Body of pancreas (tissue), 4 donors: Measurements from ENCODE around the gene DARS1. TPM values are rescaled to one million over a fixed set of nuclear protein-coding genes. Genes with fewer than 3 reads are reported as not detected.

Source experiments
- ATAC-seq: fragments of 150-250 bp; one replicate; pipeline ENCODE4 v1.9.1; 2016
- DNase-seq, 4 donors: peaks; one replicate each; pipeline ENCODE4 v3.0.0-alpha.2; 2019
- H3K27ac ChIP-seq, 4 donors: fragments of 200-600 bp; sonication (generic); 1 replicate in 3 of 4; 2 replicates in 1 of 4; pipeline versions ENCODE4 v1.5.1 to v1.6.1; 2016 to 2019; ENCODE audit warnings: mild to moderate bottlenecking in 1 of 4, mixed read lengths in 1 of 4, moderate library complexity in 1 of 4
- H3K27me3 ChIP-seq, 2 donors: fragments of 200-600 bp; sonication (generic); one replicate each; pipeline ENCODE4 v1.6.0; 2016; ENCODE audit warnings: mild to moderate bottlenecking in 1 of 2
- H3K36me3 ChIP-seq, 2 donors: fragments of 200-600 bp; sonication (generic); replicated peaks in 1 of 2; 2 replicates each; pipeline ENCODE4 v1.5.1; 2016; ENCODE audit warnings: low read depth in 2 of 2; ENCODE audit not compliant: insufficient read depth in 1 of 2
- H3K4me1 ChIP-seq: fragments of 200-600 bp; sonication (generic); one replicate; pipeline ENCODE4 v1.6.0; 2016
- H3K4me3 ChIP-seq, 2 donors: fragments of 200-600 bp; sonication (generic); 1 replicate in 1 of 2; 2 replicates in 1 of 2; pipeline ENCODE4 v1.5.1; 2016 to 2019
- H3K9me3 ChIP-seq, 3 donors: fragments of 200-600 bp; sonication (generic); 1 replicate in 2 of 3; 2 replicates in 1 of 3; pipeline ENCODE4 v1.5.1; 2016
- POLR2A ChIP-seq, 3 donors: fragments of 450-650 bp; IDR thresholded peaks; one replicate each; pipeline ENCODE4 v1.6.1; 2016; ENCODE audit warnings: antibody characterized with exemption in 3 of 3, mild to moderate bottlenecking in 2 of 3
- WGBS, 2 donors: methylation state at CpG; one replicate each; pipeline ENCODE4 v1.1.5; 2017; 5-methylcytosine and 5-hydroxymethylcytosine counted together
- intact Hi-C: fragments of 100-400 bp; cut with DNase I; formaldehyde crosslinking; loops from one replicate; pipeline ENCODE4 v1.15.1; 2023
- total RNA-seq, 2 donors: library from RNA; depleted of rRNA; stranded (reverse); fragments of >200 nt; gene quantifications; one replicate each; pipeline ENCODE4 v1.1.0, GENCODE V29; 2016
- TF ChIP-seq, protein P1 (sequence below), 7 experiments: fragments of 450-650 bp in 4 of 7; fragments of 200-600 bp in 3 of 7; sonication (generic) in 3 of 7; IDR thresholded peaks; one replicate each; pipeline ENCODE4 v1.5.1; 2016 to 2019; ENCODE audit warnings: antibody characterized with exemption in 7 of 7

The DARS1 gene
- total RNA-seq, 2 donors from 2014 or later, result 22.1 to 29.3 TPM

DNA sequence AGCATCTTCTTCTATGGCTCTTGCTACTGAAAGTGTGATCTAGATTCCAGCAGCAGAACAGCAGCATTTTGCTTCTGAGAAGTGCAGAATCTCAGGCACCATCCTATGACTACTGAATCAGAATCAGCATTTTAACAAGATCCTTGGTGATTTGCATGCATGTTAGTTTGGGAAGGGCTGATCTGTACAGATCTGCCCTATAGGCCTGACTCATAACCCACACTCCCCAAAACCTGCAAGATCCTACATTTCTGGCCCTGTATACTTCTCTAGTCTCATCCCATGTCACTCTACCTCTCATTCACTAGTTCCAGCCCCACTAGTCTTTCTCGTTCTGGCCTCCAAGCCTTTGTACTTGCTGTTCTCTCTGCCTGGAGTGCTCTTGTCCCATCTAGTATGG, 15.7 kb upstream of the DARS1 start:
- Histone ChIP-seq H3K27me3 (no peaks in the 10 kb centered on the region), H3K27ac (no peak overlapping the region), H3K4me3 (no peak overlapping the region), H3K9me3 (no peaks in the 10 kb centered on the region), H3K36me3 (no peaks in the 10 kb centered on the region), H3K4me1 (no peaks in the 10 kb centered on the region)
- TF ChIP-seq, protein P1, sequence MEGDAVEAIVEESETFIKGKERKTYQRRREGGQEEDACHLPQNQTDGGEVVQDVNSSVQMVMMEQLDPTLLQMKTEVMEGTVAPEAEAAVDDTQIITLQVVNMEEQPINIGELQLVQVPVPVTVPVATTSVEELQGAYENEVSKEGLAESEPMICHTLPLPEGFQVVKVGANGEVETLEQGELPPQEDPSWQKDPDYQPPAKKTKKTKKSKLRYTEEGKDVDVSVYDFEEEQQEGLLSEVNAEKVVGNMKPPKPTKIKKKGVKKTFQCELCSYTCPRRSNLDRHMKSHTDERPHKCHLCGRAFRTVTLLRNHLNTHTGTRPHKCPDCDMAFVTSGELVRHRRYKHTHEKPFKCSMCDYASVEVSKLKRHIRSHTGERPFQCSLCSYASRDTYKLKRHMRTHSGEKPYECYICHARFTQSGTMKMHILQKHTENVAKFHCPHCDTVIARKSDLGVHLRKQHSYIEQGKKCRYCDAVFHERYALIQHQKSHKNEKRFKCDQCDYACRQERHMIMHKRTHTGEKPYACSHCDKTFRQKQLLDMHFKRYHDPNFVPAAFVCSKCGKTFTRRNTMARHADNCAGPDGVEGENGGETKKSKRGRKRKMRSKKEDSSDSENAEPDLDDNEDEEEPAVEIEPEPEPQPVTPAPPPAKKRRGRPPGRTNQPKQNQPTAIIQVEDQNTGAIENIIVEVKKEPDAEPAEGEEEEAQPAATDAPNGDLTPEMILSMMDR (IDR thresholded peaks at IDR 0.05), result no peak
- TF ChIP-seq POLR2A (IDR thresholded peaks at IDR 0.05), result no peak
- no peak for ATAC-seq
- WGBS, 2 donors, result 86 to 91% methylated on average over 1 of the region's 1 CpG
- no peak for DNase-seq
- intact Hi-C loops, result no loop called here

DNA sequence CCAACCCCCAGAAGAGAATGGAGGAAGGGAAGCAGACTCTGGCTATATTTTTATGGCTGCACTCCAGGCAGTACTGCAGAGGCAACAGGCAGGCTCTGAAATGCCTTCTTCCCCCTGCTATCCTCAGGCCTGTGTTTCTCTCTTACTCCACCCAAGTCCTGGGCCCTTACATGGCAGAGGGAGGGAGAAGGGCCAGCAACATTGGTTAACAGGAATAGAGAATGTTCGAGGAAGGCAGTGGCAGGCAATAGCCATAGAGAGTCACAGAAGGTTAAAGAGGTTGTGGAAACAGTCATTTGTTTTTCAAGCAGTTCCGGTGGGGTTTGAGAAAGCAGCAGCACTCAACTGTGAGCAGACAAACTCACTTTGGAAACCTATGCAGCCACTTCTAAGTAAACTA, 15.1 kb upstream of the DARS1 start:
- no peak for DNase-seq
- H3K36me3 ChIP-seq, result no peaks in the 10 kb centered on the region
- no peaks in the 10 kb centered on the region for H3K27me3 ChIP-seq
- intact Hi-C loops, result no loop called here
- H3K4me1 ChIP-seq, result no peaks in the 10 kb centered on the region
- WGBS, 2 donors, result 71 to 84% methylated on average over 2 of the region's 2 CpGs
- no peak overlapping the region for H3K4me3 ChIP-seq
- H3K27ac ChIP-seq, result no peak overlapping the region
- no peaks in the 10 kb centered on the region for H3K9me3 ChIP-seq
- TF ChIP-seq, protein P1 (IDR thresholded peaks at IDR 0.05), result no peak
- TF ChIP-seq POLR2A (IDR thresholded peaks at IDR 0.05), result no peak
- no peak for ATAC-seq

DNA sequence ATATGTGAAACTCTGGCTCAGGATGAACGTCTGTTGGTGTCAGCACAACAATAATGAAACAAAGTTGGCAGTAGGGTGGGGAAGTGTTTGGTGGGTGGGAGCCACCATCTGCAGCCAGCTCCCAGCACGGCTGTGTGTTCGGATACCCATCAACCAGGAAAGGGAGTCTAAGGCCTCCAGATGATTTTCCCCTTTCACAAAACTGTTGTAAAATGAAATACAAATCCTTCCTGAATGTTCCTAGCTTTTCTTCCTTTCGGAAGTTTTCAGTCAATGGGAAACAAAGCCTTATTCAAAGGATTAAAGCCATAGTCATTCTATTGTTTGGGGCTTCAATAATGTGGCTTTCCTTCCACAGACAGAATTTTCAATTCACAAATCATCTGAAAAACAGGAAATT, 14.5 kb upstream of the DARS1 start:
- ATAC-seq (no peak), DNase-seq (no peak)
- Histone ChIP-seq H3K9me3 (no peaks in the 10 kb centered on the region), H3K4me3 (no peak overlapping the region), H3K27me3 (no peaks in the 10 kb centered on the region), H3K27ac (no peak overlapping the region), H3K36me3 (no peaks in the 10 kb centered on the region), H3K4me1 (no peaks in the 10 kb centered on the region)
- intact Hi-C loops, result no loop called here
- WGBS, 2 donors, result 80% methylated on average over 4 of the region's 4 CpGs
- no peak for TF ChIP-seq POLR2A (IDR thresholded peaks at IDR 0.05)
- TF ChIP-seq, protein P1 (IDR thresholded peaks at IDR 0.05), result no peak

DNA sequence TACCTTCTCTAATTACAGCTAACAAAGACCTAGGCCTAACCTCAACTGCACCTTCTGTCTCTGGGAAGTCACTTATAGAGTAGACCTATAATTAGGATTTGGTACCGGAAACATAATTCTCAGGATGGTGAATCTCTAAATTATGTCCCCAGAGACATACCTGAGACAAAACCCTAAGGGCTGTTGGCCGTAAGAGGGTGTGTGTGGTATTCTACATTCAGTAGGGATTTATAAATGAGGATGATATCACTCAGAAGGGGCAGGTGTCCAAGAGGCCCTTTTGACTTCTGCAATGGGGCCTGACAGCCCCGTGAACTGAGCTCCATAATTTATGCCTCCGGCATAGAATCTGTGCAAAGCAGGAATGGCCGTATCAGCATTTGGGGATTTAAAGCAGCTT, 13.5 kb upstream of the DARS1 start:
- Histone ChIP-seq H3K9me3 (no peaks in the 10 kb centered on the region), H3K36me3 (no peaks in the 10 kb centered on the region), H3K27me3 (no peaks in the 10 kb centered on the region), H3K27ac (no peak overlapping the region), H3K4me3 (no peak overlapping the region), H3K4me1 (no peaks in the 10 kb centered on the region)
- intact Hi-C loops, result no loop called here
- no peak for DNase-seq
- TF ChIP-seq, protein P1 (IDR thresholded peaks at IDR 0.05), result no peak
- TF ChIP-seq POLR2A (IDR thresholded peaks at IDR 0.05), result no peak
- no peak for ATAC-seq
- 91 to 97% methylated on average over 5 of the region's 5 CpGs for WGBS, 2 donors

DNA sequence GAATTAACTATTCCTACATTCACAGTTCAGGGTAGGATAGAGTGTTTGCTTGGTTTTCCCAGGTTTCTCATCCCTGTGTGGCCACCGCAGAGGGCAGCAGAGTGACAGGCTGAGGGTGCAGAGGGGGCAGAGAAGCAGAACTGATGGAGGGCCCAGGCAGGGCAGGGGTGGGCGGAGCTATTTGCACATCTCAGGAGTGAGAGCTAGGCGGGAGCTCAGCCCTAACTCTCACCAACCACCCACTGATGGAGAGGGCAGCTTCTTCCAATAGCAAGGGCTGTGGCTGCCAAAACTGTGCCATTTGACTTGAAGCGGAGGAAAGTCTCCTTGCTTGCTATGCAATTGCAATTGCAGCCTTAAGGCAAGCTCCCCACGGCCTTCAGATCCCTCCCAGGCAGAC, 12.0 kb upstream of the DARS1 start:
- DNase-seq (peak in 1 of 4 donors; percentile 35), ATAC-seq (no peak)
- H3K4me3 ChIP-seq, result no peak overlapping the region
- no peaks in the 10 kb centered on the region for H3K36me3 ChIP-seq
- intact Hi-C loops, result no loop called here
- no peaks in the 10 kb centered on the region for H3K27me3 ChIP-seq
- H3K4me1 ChIP-seq, result no peaks in the 10 kb centered on the region
- no peak for TF ChIP-seq POLR2A (IDR thresholded peaks at IDR 0.05)
- TF ChIP-seq, protein P1 (IDR thresholded peaks at IDR 0.05), result no peak
- H3K9me3 ChIP-seq, result no peaks in the 10 kb centered on the region
- no peak overlapping the region for H3K27ac ChIP-seq
- 72 to 74% methylated on average over 3 to 5 of the region's 5 CpGs for WGBS, 2 donors
